HepG2 (cell line): ENCODE results near the gene ATP6V0D1. TPM values are rescaled to one million over a fixed set of nuclear protein-coding genes. Genes with fewer than 3 reads are reported as not detected.

Experiments used
- ATAC-seq: fragments of 200-7000 bp; cut with Tn5 transposase; 3 replicates; pipeline ENCODE4 v1.9.1; 2020; ENCODE audit warnings: mild to moderate bottlenecking, moderate library complexity
- BruUV-seq: library from RNA; stranded (reverse); fragments of 400-500 nt; replicated peaks from 2 replicates; lab custom pipeline; 2021; lab: Mats Ljungman, UMichigan
- CTCF ChIA-PET: fragments of 300-600 bp; formaldehyde crosslinking; extraction: SDS; loops from one replicate; lab custom pipeline; 2021; ENCODE audit warnings: low total read pairs, inconsistent platforms, low intra/inter-chr PET ratio; lab: Yijun Ruan, JAX
- POLR2A ChIA-PET: fragments of 350-600 bp; sonication (Branson Sonifier 250); formaldehyde crosslinking; loops from one replicate; lab custom pipeline; 2020; ENCODE audit warnings: antibody characterized with exemption, inconsistent platforms; lab: Yijun Ruan, JAX
- DNase-seq: peaks from one replicate; pipeline ENCODE4 v3.0.0-alpha.2; 2015; ENCODE audit warnings: low spot score
- FAIRE-seq: peaks from 3 replicates; lab custom pipeline; 2011; peaks lifted over from hg19 to GRCh38; lab: Jason Lieb, UNC
- H2AFZ ChIP-seq: one replicate; pipeline ENCODE4 v1.6.1; 2011; ENCODE audit warnings: low read length, inconsistent platforms
- H3K27ac ChIP-seq: fragments of 300-600 bp; 3 replicates; pipeline ENCODE4 v1.8.0; 2011; ENCODE audit warnings: mixed run types, mild to moderate bottlenecking, mixed read lengths, low read length, inconsistent platforms; ENCODE audit not compliant: insufficient read depth; ENCODE audit errors: extremely low read length
- H3K27me3 ChIP-seq, 2 experiments: fragments of 200-600 bp in 1 of 2; 2 replicates in 1 of 2; 3 replicates in 1 of 2; pipeline versions ENCODE4 v1.6.0 to v1.8.0; 2011; ENCODE audit warnings: low read length in 2 of 2, mild to moderate bottlenecking in 2 of 2, moderate library complexity in 2 of 2, inconsistent platforms in 1 of 2; ENCODE audit not compliant: insufficient read depth in 2 of 2, control insufficient read depth in 1 of 2
- H3K36me3 ChIP-seq, 2 experiments: fragments of 200-600 bp in 1 of 2; replicated peaks in 1 of 2; 2 replicates in 1 of 2; 3 replicates in 1 of 2; pipeline versions ENCODE4 v1.5.1 to v1.8.0; 2011; ENCODE audit warnings: low read length in 2 of 2, inconsistent platforms in 1 of 2; ENCODE audit not compliant: insufficient read depth in 2 of 2, control insufficient read depth in 1 of 2
- H3K4me1 ChIP-seq: 2 replicates; pipeline ENCODE4 v1.5.1; 2012; ENCODE audit warnings: low read length, inconsistent platforms; ENCODE audit not compliant: insufficient read depth
- H3K4me2 ChIP-seq: 2 replicates; pipeline ENCODE4 v1.6.0; 2011; ENCODE audit warnings: low read depth, low read length, inconsistent platforms
- H3K4me3 ChIP-seq, 3 experiments: fragments of 200-600 bp in 1 of 3; sonication (generic), shearing (Covaris generic) in 1 of 3; replicated peaks in 1 of 3; 2 replicates each; pipeline ENCODE4 v1.5.1; 2011 to 2016; ENCODE audit warnings: low read length in 3 of 3, inconsistent platforms in 2 of 3, low read depth in 2 of 3, mild to moderate bottlenecking in 2 of 3, control low read depth in 1 of 3, mixed read lengths in 1 of 3; ENCODE audit not compliant: insufficient read depth in 1 of 3
- H3K79me2 ChIP-seq: one replicate; pipeline ENCODE4 v1.6.1; 2011; ENCODE audit warnings: low read length, inconsistent platforms; ENCODE audit not compliant: insufficient read depth
- H3K9ac ChIP-seq: 2 replicates; pipeline ENCODE4 v1.6.0; 2011; ENCODE audit warnings: mild to moderate bottlenecking, low read depth, low read length, inconsistent platforms; ENCODE audit not compliant: insufficient read depth
- H3K9me3 ChIP-seq: 2 replicates; pipeline ENCODE4 v1.5.1; 2012; ENCODE audit warnings: mild to moderate bottlenecking, low read length
- H4K20me1 ChIP-seq: 2 replicates; pipeline ENCODE4 v1.6.0; 2011; ENCODE audit warnings: inconsistent platforms, mild to moderate bottlenecking, low read length, moderate library complexity; ENCODE audit not compliant: insufficient read depth
- CEBPB ChIP-seq: IDR thresholded peaks from 2 replicates; pipeline ENCODE4 v1.6.1; 2011; ENCODE audit warnings: low read depth, low read length, improper control_type of control experiment, borderline replicate concordance
- HDAC6 ChIP-seq: fragments of 200-600 bp; sonication (generic); IDR thresholded peaks from 2 replicates; pipeline ENCODE4 v1.7.0; 2017; ENCODE audit warnings: mild to moderate bottlenecking, antibody characterized with exemption, low read length, low read depth
- MIXL1 ChIP-seq: IDR thresholded peaks from 2 replicates; pipeline ENCODE4 v1.6.1; 2016
- NKX3-1 ChIP-seq: sonication (generic); formaldehyde crosslinking; IDR thresholded peaks from 2 replicates; pipeline ENCODE4 v1.5.0; 2020; ENCODE audit warnings: missing genetic modification reagents
- NR2F2 ChIP-seq: IDR thresholded peaks from 2 replicates; pipeline ENCODE4 v1.6.1; 2012; ENCODE audit warnings: low read depth, inconsistent platforms, borderline replicate concordance
- RFX1 ChIP-seq: fragments of 450-650 bp; IDR thresholded peaks from 2 replicates; pipeline ENCODE4 v1.6.1; 2017
- SMC3 ChIP-seq: IDR thresholded peaks from 2 replicates; pipeline ENCODE4 v1.6.1; 2011; ENCODE audit warnings: low read length, improper control_type of control experiment
- SNAPC2 ChIP-seq: sonication (generic); formaldehyde crosslinking; IDR thresholded peaks from 2 replicates; pipeline ENCODE4 v1.8.1; 2022; ENCODE audit warnings: mild to moderate bottlenecking, missing genetic modification reagents
- SRSF4 ChIP-seq: fragments of 200-400 bp; formaldehyde crosslinking; IDR thresholded peaks from one replicate; pipeline ENCODE4 v1.6.1; 2018; ENCODE audit warnings: mild to moderate bottlenecking, low read depth, low read length, moderate library complexity; ENCODE audit not compliant: poor library complexity, severe bottlenecking
- TOE1 ChIP-seq: sonication (generic); formaldehyde crosslinking; IDR thresholded peaks from 2 replicates; pipeline ENCODE4 v1.4.0; 2020; ENCODE audit warnings: mild to moderate bottlenecking, missing genetic modification reagents
- ZMYM2 ChIP-seq: sonication (generic); formaldehyde crosslinking; IDR thresholded peaks from 2 replicates; pipeline ENCODE4 v1.8.0; 2022; ENCODE audit warnings: mild to moderate bottlenecking, missing genetic modification reagents
- ZNF160 ChIP-seq: sonication (generic); formaldehyde crosslinking; IDR thresholded peaks from 2 replicates; pipeline ENCODE4 v1.8.0; 2022; ENCODE audit warnings: mild to moderate bottlenecking, inconsistent platforms, missing genetic modification reagents
- ZNF256 ChIP-seq: sonication (generic); formaldehyde crosslinking; conservative IDR thresholded peaks from 2 replicates; pipeline ENCODE4 v1.4.0; 2020; ENCODE audit warnings: missing genetic modification reagents
- ZNF589 ChIP-seq: sonication (generic); formaldehyde crosslinking; conservative IDR thresholded peaks from 2 replicates; pipeline ENCODE4 v1.8.0; 2022; ENCODE audit warnings: mild to moderate bottlenecking, moderate library complexity, missing genetic modification reagents
- WGBS: methylation state at CpG from one replicate; pipeline ENCODE4 v1.1.6; 2017; ENCODE audit warnings: low lambda C conversion rate; 5-methylcytosine and 5-hydroxymethylcytosine counted together
- in situ Hi-C: cut with HindIII; loops from 2 replicates; pipeline ENCODE4 v1.10.0; 2017; ENCODE audit warnings: low pct_unique_long_range_greater_than_20kb; ENCODE audit not compliant: extremely low pct_ligation_motif_present
- intact Hi-C: fragments of 100-400 bp; cut with micrococcal nuclease; formaldehyde crosslinking; loops from one replicate; pipeline ENCODE4 v1.10.0; 2022; ENCODE audit not compliant: unreplicated experiment
- polyA plus RNA-seq, 8 experiments: library from polyadenylated mRNA; depleted of rRNA in 3 of 8; stranded (reverse) in 7 of 8; unstranded in 1 of 8; fragments of >200 nt; fragmentation: Illumina TruSeq in 4 of 8; extraction: Trizol in 4 of 8; gene quantifications; 2 replicates each; pipeline versions ENCODE4 v1.2.1 to v1.2.3, GENCODE V29; 2011 to 2016; ENCODE audit warnings: low read depth in 4 of 8, missing spikeins in 1 of 8, mixed read lengths in 1 of 8; ENCODE audit not compliant: insufficient read depth in 1 of 8
- total RNA-seq, 5 experiments: library from RNA; depleted of rRNA; stranded (reverse); fragments of >200 nt; fragmentation: Illumina TruSeq; extraction: Trizol; gene quantifications; 2 replicates each; pipeline ENCODE4 v1.2.3, GENCODE V29; 2016; ENCODE audit warnings: low read depth in 1 of 5
- TF ChIP-seq, protein P1 (sequence below): sonication (generic); formaldehyde crosslinking; IDR thresholded peaks from 2 replicates; pipeline ENCODE4 v1.9.0; 2021; ENCODE audit warnings: missing genetic modification reagents, borderline replicate concordance
- TF ChIP-seq, protein P2 (sequence below): sonication (generic); formaldehyde crosslinking; IDR thresholded peaks from 2 replicates; pipeline ENCODE4 v1.8.1; 2023; ENCODE audit warnings: mild to moderate bottlenecking, moderate library complexity, missing genetic modification reagents
- TF ChIP-seq, protein P3 (sequence below): IDR thresholded peaks from 2 replicates; pipeline ENCODE4 v1.6.1; 2012; ENCODE audit warnings: low read length, improper control_type of control experiment

The ATP6V0D1 gene
- total and polyA plus RNA-seq, 2 of the 13 experiments (the other 11 are each of a cell fraction or from before 2014, with no cell fraction given) = 51.1 to 61.3 TPM

DNA sequence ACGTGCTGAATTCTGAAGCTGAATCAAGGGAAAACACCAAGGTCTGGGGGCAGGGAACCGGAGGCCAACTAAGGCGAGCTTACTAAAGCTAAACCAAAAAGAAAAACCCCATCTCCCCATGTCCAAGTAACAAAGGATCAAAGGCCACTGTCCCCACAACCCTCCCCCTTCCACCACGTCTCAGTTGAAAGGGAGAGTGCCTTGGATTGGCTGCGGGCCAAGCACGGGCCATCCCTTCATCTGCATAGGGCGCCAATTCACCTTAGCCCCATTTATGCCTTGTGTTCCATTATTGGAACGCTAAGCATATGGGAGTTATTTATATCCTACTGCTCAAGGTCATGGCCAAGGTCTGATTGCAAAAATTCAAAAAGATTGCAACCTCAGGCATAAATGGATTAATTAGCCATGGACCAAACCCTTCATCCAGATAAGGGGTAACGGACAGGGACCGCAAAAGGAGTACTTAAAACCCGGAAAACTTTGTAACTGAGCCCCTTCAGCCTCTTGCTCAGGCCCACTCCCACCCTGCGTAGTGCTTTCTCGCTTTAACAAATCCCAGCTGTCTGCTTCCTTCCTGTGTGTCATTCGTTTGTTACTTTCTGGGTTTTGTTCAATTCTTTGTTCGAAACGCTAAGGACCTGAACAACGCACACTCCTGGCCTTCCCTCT lies 740 bp upstream of the ATP6V0D1 start:
- peak; percentile 65 for DNase-seq
- ATAC-seq = peak; percentile 6
- Histone ChIP-seq H3K4me1 (peaks cover 58% of the 10 kb centered on the region), H3K4me3 (peak overlapping the region; percentile 70 to 98 (median 81)), H4K20me1 (no peaks in the 10 kb centered on the region), H2AFZ (peak overlapping the region; percentile 62), H3K36me3 (no peaks in the 10 kb centered on the region; a peak in 1 of 5 replicates), H3K27me3 (no peaks in the 10 kb centered on the region; a peak in 1 of 5 replicates), H3K9me3 (no peaks in the 10 kb centered on the region), H3K79me2 (peaks cover 26% of the 10 kb centered on the region), H3K27ac (peak overlapping the region; percentile 91), H3K9ac (peak overlapping the region; percentile 93), H3K4me2 (peak overlapping the region; percentile 98)
- FAIRE-seq = peak; percentile 34
- intact Hi-C loops (loop anchor here (1.0 to 5.0 kb wide), 2 partner anchors 33 to 54 kb away; no protein-coding TSS in a partner anchor), in situ Hi-C loops (loop anchor here (5.0 kb wide), 1 partner anchor 36 kb away; no protein-coding TSS in a partner anchor)
- WGBS = 41% methylated on average over 17 of the region's 17 CpGs
- BruUV-seq = TSS peak; percentile 92
- CTCF ChIA-PET = interaction anchor here (1.1 to 2.0 kb wide), 3 partner anchors 12 to 39 kb away, joined by 6 to 9 read pairs (median 8); no protein-coding TSS in a partner anchor
- POLR2A ChIA-PET = interaction anchor here (0.7 to 2.9 kb wide), 21 partner anchors 8 to 967 kb away, joined by 3 to 22 read pairs (median 4); partner anchors contain the start of genes ACD, ENKD1, HSD11B2 and KCTD19
- TF ChIP-seq HDAC6 (no peak), NKX3-1 (CRISPR knock-in tag) (no peak), CEBPB (no peak), TOE1 (CRISPR knock-in tag) (no peak), MIXL1 (CRISPR knock-in tag) (no peak), NR2F2 (peak; percentile 48; the same call in 1 of the 2 replicates), RFX1 (no peak), SMC3 (no peak), SNAPC2 (CRISPR knock-in tag) (peak; percentile 14; the same call in 1 of the 2 replicates), ZNF589 (CRISPR knock-in tag) (no peak), ZNF256 (CRISPR knock-in tag) (no peak), ZMYM2 (CRISPR knock-in tag) (no peak), ZNF160 (CRISPR knock-in tag) (no peak), SRSF4 (no peak)
- TF ChIP-seq, protein P1, sequence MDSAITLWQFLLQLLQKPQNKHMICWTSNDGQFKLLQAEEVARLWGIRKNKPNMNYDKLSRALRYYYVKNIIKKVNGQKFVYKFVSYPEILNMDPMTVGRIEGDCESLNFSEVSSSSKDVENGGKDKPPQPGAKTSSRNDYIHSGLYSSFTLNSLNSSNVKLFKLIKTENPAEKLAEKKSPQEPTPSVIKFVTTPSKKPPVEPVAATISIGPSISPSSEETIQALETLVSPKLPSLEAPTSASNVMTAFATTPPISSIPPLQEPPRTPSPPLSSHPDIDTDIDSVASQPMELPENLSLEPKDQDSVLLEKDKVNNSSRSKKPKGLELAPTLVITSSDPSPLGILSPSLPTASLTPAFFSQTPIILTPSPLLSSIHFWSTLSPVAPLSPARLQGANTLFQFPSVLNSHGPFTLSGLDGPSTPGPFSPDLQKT (CRISPR knock-in tag) = no peak
- TF ChIP-seq, protein P2, sequence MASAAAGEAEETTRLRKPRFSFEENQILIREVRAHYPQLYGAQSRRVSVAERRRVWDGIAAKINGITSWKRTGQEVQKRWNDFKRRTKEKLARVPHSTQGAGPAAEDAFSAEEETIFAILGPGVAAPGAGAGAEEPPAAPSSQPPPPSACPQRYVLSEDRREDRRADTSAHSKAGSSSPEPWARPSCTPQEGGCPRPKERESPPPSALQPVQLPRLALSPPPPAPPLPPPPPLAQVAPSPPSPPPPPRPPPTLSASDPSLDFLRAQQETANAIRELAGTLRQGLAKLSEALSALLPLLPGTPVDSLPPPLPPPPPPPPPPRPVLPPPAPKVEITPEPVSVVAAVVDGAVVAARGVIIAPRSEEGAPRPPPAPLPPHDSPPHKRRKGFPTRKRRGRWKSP = peak; percentile 1; the same call in 1 of the 2 replicates
- TF ChIP-seq, protein P3, sequence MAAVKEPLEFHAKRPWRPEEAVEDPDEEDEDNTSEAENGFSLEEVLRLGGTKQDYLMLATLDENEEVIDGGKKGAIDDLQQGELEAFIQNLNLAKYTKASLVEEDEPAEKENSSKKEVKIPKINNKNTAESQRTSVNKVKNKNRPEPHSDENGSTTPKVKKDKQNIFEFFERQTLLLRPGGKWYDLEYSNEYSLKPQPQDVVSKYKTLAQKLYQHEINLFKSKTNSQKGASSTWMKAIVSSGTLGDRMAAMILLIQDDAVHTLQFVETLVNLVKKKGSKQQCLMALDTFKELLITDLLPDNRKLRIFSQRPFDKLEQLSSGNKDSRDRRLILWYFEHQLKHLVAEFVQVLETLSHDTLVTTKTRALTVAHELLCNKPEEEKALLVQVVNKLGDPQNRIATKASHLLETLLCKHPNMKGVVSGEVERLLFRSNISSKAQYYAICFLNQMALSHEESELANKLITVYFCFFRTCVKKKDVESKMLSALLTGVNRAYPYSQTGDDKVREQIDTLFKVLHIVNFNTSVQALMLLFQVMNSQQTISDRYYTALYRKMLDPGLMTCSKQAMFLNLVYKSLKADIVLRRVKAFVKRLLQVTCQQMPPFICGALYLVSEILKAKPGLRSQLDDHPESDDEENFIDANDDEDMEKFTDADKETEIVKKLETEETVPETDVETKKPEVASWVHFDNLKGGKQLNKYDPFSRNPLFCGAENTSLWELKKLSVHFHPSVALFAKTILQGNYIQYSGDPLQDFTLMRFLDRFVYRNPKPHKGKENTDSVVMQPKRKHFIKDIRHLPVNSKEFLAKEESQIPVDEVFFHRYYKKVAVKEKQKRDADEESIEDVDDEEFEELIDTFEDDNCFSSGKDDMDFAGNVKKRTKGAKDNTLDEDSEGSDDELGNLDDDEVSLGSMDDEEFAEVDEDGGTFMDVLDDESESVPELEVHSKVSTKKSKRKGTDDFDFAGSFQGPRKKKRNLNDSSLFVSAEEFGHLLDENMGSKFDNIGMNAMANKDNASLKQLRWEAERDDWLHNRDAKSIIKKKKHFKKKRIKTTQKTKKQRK = no peak
